Breast epithelium (tissue), 4 donors: ENCODE results near the gene UGT1A3. TPM values are rescaled to one million over a fixed set of nuclear protein-coding genes. Genes with fewer than 3 reads are reported as not detected.
A peak's percentile ranks its signal among the peaks of the same experiment; 100 is the strongest.

Experiments used
- DNase-seq, 2 donors: peaks; one replicate each; pipeline ENCODE4 v3.0.0-alpha.2; 2019; ENCODE audit warnings: low spot score in 2 of 2
- H3K27ac ChIP-seq, 2 donors: fragments of 200-600 bp; sonication (generic) in 1 of 2; one replicate each; pipeline ENCODE4 v1.5.1; 2016 to 2019; ENCODE audit warnings: mild to moderate bottlenecking in 1 of 2
- H3K27me3 ChIP-seq, 2 donors: fragments of 200-600 bp; sonication (generic) in 1 of 2; one replicate each; pipeline versions ENCODE4 v1.5.1 to v1.6.0; 2017 to 2019; ENCODE audit warnings: control low read depth in 1 of 2, mild to moderate bottlenecking in 1 of 2
- H3K36me3 ChIP-seq: fragments of 200-600 bp; one replicate; pipeline ENCODE4 v1.5.1; 2019
- H3K4me1 ChIP-seq, 2 donors: fragments of 200-600 bp; sonication (generic); one replicate each; pipeline ENCODE4 v1.5.1; 2016 to 2019; ENCODE audit warnings: control low read depth in 1 of 2
- H3K4me3 ChIP-seq, 3 donors: fragments of 200-600 bp; sonication (generic); 1 replicate in 2 of 3; 2 replicates in 1 of 3; pipeline ENCODE4 v1.5.1; 2016 to 2019; ENCODE audit warnings: mild to moderate bottlenecking in 3 of 3, moderate library complexity in 2 of 3
- H3K9me3 ChIP-seq, 2 donors: fragments of 200-600 bp; sonication (generic) in 1 of 2; one replicate each; pipeline ENCODE4 v1.5.1; 2016 to 2019; ENCODE audit warnings: control low read depth in 1 of 2
- CTCF ChIP-seq, 3 donors: fragments of 450-650 bp; IDR thresholded peaks; one replicate each; pipeline ENCODE4 v1.5.1; 2016 to 2017; ENCODE audit warnings: antibody characterized with exemption in 3 of 3, mild to moderate bottlenecking in 3 of 3, moderate library complexity in 3 of 3
- POLR2A ChIP-seq: fragments of 450-650 bp; IDR thresholded peaks from one replicate; pipeline ENCODE4 v1.6.1; 2016; ENCODE audit warnings: antibody characterized with exemption, mild to moderate bottlenecking, moderate library complexity
- POLR2AphosphoS5 ChIP-seq, 3 donors: sonication (generic); formaldehyde crosslinking; IDR thresholded peaks; one replicate each; pipeline ENCODE4 v1.6.1; 2017; ENCODE audit warnings: antibody characterized with exemption in 3 of 3
- intact Hi-C: fragments of 100-400 bp; cut with DNase I; formaldehyde crosslinking; loops from one replicate; pipeline ENCODE4 v1.15.1; 2023; ENCODE audit warnings: low total_unique reads
- total RNA-seq, 3 donors: library from RNA; depleted of rRNA; stranded (reverse); fragments of >200 nt; gene quantifications; one replicate each; pipeline ENCODE4 v1.1.0, GENCODE V29; 2016

Gene UGT1A3
- total RNA-seq, 3 donors from 2014 or later: 0.16 TPM; not detected in 2

GRCh38 chr2:233813236-233814055 is 84.6 kb downstream of the UGT1A3 start:
- Histone ChIP-seq H3K4me3 (no peak overlapping the region), H3K4me1 (no peaks in the 10 kb centered on the region), H3K27me3 (no peaks in the 10 kb centered on the region), H3K36me3 (no peaks in the 10 kb centered on the region), H3K27ac (no peak overlapping the region), H3K9me3 (no peaks in the 10 kb centered on the region)
- intact Hi-C loops: no loop called here
- TF ChIP-seq CTCF (IDR thresholded peaks at IDR 0.05): no peak
- no peak for DNase-seq

GRCh38 chr2:233814056-233814835 is 85.4 kb downstream of the UGT1A3 start:
- no peaks in the 10 kb centered on the region for H3K9me3 ChIP-seq
- no peaks in the 10 kb centered on the region for H3K4me1 ChIP-seq
- TF ChIP-seq POLR2AphosphoS5 (IDR thresholded peaks at IDR 0.05) (no peak), CTCF (IDR thresholded peaks at IDR 0.05) (no peak), POLR2A (no peak)
- no peaks in the 10 kb centered on the region for H3K36me3 ChIP-seq
- intact Hi-C loops: no loop called here
- no peak overlapping the region for H3K4me3 ChIP-seq
- DNase-seq: peak in 1 of 2 donors; percentile 15
- no peaks in the 10 kb centered on the region for H3K27me3 ChIP-seq
- no peak overlapping the region for H3K27ac ChIP-seq

GRCh38 chr2:233815861-233816260 is 87.0 kb downstream of the UGT1A3 start:
- no peak for DNase-seq
- H3K36me3 ChIP-seq: no peaks in the 10 kb centered on the region
- no peak overlapping the region for H3K4me3 ChIP-seq
- H3K9me3 ChIP-seq: no peaks in the 10 kb centered on the region
- TF ChIP-seq POLR2A (no peak), POLR2AphosphoS5 (IDR thresholded peaks at IDR 0.05) (no peak), CTCF (IDR thresholded peaks at IDR 0.05) (no peak)
- H3K4me1 ChIP-seq: no peaks in the 10 kb centered on the region
- no peaks in the 10 kb centered on the region for H3K27me3 ChIP-seq
- intact Hi-C loops: loop anchor here (5.0 kb wide), 1 partner anchor 66 kb away; no protein-coding TSS in a partner anchor
- no peak overlapping the region for H3K27ac ChIP-seq

GRCh38 chr2:233816334-233816733 is 87.5 kb downstream of the UGT1A3 start:
- DNase-seq: peak in 1 of 2 donors; percentile 12
- H3K27ac ChIP-seq: no peak overlapping the region
- no peaks in the 10 kb centered on the region for H3K9me3 ChIP-seq
- H3K4me1 ChIP-seq: no peaks in the 10 kb centered on the region
- no peaks in the 10 kb centered on the region for H3K36me3 ChIP-seq
- H3K27me3 ChIP-seq: no peaks in the 10 kb centered on the region
- no peak overlapping the region for H3K4me3 ChIP-seq
- no peak for TF ChIP-seq POLR2AphosphoS5 (IDR thresholded peaks at IDR 0.05)
- no peak for TF ChIP-seq POLR2A
- no peak for TF ChIP-seq CTCF (IDR thresholded peaks at IDR 0.05)
- intact Hi-C loops: loop anchor here (5.0 kb wide), 1 partner anchor 66 kb away; no protein-coding TSS in a partner anchor

GRCh38 chr2:233816771-233817170 is 87.9 kb downstream of the UGT1A3 start:
- no peaks in the 10 kb centered on the region for H3K4me1 ChIP-seq
- no peaks in the 10 kb centered on the region for H3K27me3 ChIP-seq
- no peak overlapping the region for H3K27ac ChIP-seq
- H3K36me3 ChIP-seq: no peaks in the 10 kb centered on the region
- TF ChIP-seq CTCF (IDR thresholded peaks at IDR 0.05) (no peak), POLR2A (no peak), POLR2AphosphoS5 (IDR thresholded peaks at IDR 0.05) (no peak)
- no peak overlapping the region for H3K4me3 ChIP-seq
- H3K9me3 ChIP-seq: no peaks in the 10 kb centered on the region
- intact Hi-C loops: loop anchor here (5.0 kb wide), 1 partner anchor 66 kb away; no protein-coding TSS in a partner anchor
- no peak for DNase-seq
